ENCODE results near the gene APOBEC3G.

APOBEC3G gene

DNA sequence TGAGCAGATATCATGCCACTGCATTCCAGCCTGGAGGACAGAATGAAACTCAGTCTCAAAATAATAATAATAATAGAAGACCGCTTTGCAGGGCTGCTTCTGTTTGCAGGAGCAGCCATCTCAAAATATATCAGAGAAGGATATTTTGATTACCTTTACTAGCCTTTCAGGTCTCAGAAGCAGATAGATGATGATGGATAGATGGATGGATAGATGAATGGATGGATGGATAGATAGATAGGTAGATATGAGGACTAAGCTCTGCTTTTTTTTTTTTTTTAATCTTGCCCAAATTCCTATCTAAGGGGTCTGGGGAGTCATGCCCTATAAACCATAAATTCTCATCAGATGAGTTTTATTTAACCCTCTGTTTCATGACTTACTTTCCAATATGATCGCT is 38.5 kb downstream of the APOBEC3G start:
- TF ChIP-seq, protein P1, sequence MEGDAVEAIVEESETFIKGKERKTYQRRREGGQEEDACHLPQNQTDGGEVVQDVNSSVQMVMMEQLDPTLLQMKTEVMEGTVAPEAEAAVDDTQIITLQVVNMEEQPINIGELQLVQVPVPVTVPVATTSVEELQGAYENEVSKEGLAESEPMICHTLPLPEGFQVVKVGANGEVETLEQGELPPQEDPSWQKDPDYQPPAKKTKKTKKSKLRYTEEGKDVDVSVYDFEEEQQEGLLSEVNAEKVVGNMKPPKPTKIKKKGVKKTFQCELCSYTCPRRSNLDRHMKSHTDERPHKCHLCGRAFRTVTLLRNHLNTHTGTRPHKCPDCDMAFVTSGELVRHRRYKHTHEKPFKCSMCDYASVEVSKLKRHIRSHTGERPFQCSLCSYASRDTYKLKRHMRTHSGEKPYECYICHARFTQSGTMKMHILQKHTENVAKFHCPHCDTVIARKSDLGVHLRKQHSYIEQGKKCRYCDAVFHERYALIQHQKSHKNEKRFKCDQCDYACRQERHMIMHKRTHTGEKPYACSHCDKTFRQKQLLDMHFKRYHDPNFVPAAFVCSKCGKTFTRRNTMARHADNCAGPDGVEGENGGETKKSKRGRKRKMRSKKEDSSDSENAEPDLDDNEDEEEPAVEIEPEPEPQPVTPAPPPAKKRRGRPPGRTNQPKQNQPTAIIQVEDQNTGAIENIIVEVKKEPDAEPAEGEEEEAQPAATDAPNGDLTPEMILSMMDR (IDR thresholded peaks at IDR 0.05; ENCODE audit: low read depth, low read length), result no peak
- no peak for TF ChIP-seq POLR2A (IDR thresholded peaks at IDR 0.05; ENCODE audit: extremely low read depth, insufficient read length)
- TF ChIP-seq MYC (IDR thresholded peaks at IDR 0.05; ENCODE audit: low read depth, low read length), result no peak
- TF ChIP-seq, protein P2, sequence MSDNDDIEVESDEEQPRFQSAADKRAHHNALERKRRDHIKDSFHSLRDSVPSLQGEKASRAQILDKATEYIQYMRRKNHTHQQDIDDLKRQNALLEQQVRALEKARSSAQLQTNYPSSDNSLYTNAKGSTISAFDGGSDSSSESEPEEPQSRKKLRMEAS (IDR thresholded peaks at IDR 0.05; ENCODE audit: low read depth, low read length), result no peak
- no peak for DNase-seq (ENCODE audit: low read depth)
- no peak overlapping the region for H3K4me3 ChIP-seq (ENCODE audit: low read depth, low read length)

DNA sequence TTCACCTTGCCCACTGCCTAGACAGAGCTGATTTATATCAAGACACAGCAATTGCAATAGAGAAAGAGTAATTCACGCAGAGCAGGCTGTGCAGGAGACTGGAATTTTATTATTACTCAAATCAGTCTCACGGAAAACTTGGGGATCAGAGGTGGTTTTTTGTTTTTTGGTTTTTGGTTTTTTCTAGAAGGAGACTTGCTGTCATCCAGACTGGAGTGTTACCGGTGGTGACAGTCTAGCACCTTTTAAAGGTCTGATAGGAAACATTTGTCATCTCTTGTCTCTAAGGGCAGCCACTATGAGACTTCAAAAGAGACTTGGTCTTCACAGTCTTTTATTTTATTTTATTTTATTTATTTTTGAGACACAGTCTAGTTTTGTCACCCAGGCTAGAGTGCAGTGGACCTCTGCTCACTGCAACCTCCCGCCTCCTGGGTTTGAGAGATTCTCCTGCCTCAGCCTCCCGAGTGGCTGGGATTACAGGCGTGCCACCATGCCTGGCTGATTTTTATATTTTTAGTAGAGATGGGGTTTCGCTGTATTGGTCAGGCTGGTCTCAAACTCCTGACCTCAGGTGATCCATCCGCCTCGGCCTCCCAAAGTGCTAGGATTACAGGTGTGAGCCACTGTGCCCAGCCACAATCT is 39.0 kb downstream of the APOBEC3G start:
- no peak for TF ChIP-seq POLR2A (IDR thresholded peaks at IDR 0.05; ENCODE audit: extremely low read depth, insufficient read length)
- TF ChIP-seq, protein P1 (IDR thresholded peaks at IDR 0.05; ENCODE audit: low read depth, low read length), result no peak
- TF ChIP-seq, protein P2 (IDR thresholded peaks at IDR 0.05; ENCODE audit: low read depth, low read length), result no peak
- TF ChIP-seq MYC (IDR thresholded peaks at IDR 0.05; ENCODE audit: low read depth, low read length), result no peak
- H3K4me3 ChIP-seq (ENCODE audit: low read depth, low read length), result no peak overlapping the region
- DNase-seq (ENCODE audit: low read depth), result no peak

DNA sequence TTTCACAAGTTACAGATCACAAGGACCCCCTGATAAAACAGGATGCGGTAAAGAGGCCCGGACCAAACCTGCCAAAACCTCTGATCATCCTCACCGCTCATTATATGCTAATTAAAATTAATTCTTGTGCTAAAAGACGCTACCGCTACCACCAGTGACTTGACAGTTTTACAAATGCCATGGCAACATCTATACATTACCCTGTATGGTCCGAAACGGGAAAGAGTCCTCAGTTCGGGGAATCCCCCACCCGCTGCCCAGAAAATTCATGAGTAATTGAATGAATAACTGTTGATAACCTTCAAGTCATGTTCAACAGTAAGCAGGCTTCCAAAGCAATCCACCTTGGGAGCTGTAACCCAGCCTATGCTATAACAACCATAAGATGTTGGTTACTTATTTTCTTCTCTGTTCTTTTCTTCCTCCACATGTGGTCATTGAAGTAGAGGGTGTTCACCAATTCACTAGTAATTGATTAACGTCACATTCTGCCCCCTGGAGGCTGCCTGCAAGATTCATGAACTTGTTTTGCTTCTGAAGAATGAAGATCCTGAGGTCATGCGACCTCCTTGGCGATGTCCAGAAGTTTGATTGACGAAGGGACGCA is 40.6 kb downstream of the APOBEC3G start:
- TF ChIP-seq, protein P1 (IDR thresholded peaks at IDR 0.05; ENCODE audit: low read depth, low read length), result peak; percentile 59
- no peak for TF ChIP-seq POLR2A (IDR thresholded peaks at IDR 0.05; ENCODE audit: extremely low read depth, insufficient read length)
- TF ChIP-seq MYC (IDR thresholded peaks at IDR 0.05; ENCODE audit: low read depth, low read length), result no peak
- TF ChIP-seq, protein P2 (IDR thresholded peaks at IDR 0.05; ENCODE audit: low read depth, low read length), result no peak
- no peak overlapping the region for H3K4me3 ChIP-seq (ENCODE audit: low read depth, low read length)
- peak; percentile 71 for DNase-seq (ENCODE audit: low read depth)

DNA sequence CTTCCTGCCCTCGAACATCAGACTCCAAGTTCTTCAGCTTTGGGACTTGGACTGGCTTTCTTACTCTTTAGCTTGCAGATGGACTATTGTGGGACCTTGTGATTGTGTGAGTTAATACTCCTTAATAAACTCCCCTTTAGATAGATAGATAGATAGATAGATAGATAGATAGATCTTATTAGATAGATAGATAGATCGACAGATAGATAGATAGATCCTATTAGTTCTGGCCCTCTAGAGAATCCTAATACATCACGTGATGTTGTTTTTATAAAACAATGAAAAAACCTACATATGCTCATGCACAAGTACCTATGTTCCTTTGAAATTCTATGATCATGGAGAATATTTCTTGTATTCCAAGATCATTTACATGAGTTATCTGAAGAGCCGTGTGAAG is 43.9 kb downstream of the APOBEC3G start:
- TF ChIP-seq MYC (IDR thresholded peaks at IDR 0.05; ENCODE audit: low read depth, low read length), result no peak
- TF ChIP-seq, protein P2 (IDR thresholded peaks at IDR 0.05; ENCODE audit: low read depth, low read length), result no peak
- TF ChIP-seq, protein P1 (IDR thresholded peaks at IDR 0.05; ENCODE audit: low read depth, low read length), result no peak
- TF ChIP-seq POLR2A (IDR thresholded peaks at IDR 0.05; ENCODE audit: extremely low read depth, insufficient read length), result no peak
- no peak overlapping the region for H3K4me3 ChIP-seq (ENCODE audit: low read depth, low read length)
- no peak for DNase-seq (ENCODE audit: low read depth)

DNA sequence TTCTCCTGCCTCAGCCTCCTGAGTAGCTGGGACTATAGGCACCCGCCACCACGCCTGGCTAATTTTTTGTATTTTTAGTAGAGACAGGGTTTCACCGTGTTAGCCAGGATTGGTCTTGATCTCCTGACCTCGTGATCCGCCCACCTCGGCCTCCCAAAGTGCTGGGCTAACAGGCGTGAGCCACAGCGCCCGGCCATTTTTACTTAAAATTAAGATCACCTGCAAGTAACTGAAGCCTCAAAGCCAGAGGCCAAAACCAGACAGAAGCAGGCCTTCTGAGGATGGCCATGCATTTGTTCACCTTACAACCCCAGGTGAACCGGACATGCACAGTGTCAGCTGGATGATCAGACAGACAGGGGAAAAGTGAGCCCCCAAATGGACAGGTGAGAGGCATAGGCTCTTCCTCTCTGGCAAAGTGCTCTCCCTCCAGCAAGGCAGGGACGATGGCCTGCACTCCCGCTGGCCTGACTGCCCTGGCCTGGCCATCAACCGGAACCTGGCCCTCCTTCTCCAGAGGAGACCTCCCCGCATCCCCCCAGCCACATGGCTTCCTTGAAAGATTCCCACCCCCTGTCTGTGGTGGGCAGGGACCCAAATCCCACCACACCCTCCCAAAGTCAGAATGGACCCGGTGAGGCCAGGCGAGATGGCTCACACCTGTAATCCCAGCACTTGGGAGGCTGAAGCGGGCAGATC is 45.8 kb downstream of the APOBEC3G start:
- no peak for DNase-seq (ENCODE audit: low read depth)
- TF ChIP-seq POLR2A (IDR thresholded peaks at IDR 0.05; ENCODE audit: extremely low read depth, insufficient read length), result no peak
- TF ChIP-seq, protein P1 (IDR thresholded peaks at IDR 0.05; ENCODE audit: low read depth, low read length), result no peak
- no peak for TF ChIP-seq MYC (IDR thresholded peaks at IDR 0.05; ENCODE audit: low read depth, low read length)
- TF ChIP-seq, protein P2 (IDR thresholded peaks at IDR 0.05; ENCODE audit: low read depth, low read length), result no peak

More for the DNA sequence above, 45.8 kb downstream of the APOBEC3G start:
- H3K4me3 ChIP-seq (ENCODE audit: low read depth, low read length), result no peak overlapping the region

Data from NB4 (cell line).